Skeletal muscle cell (primary cell): Measurements from ENCODE around the gene PNPLA7.

Experiments
- DNase-seq: peaks from one replicate; pipeline ENCODE4 v3.0.0-alpha.2; 2010; ENCODE audit warnings: low read depth
- H3K4me3 ChIP-seq: 2 replicates; pipeline ENCODE4 v1.5.1; 2011; ENCODE audit warnings: low read depth, mild to moderate bottlenecking, control low read depth, low read length, moderate library complexity

Gene PNPLA7

GRCh38 chr9:137445930-137446431 lies 104.2 kb downstream of the PNPLA7 start:
- DNase-seq = no peak
- no peak overlapping the region for H3K4me3 ChIP-seq

DNA sequence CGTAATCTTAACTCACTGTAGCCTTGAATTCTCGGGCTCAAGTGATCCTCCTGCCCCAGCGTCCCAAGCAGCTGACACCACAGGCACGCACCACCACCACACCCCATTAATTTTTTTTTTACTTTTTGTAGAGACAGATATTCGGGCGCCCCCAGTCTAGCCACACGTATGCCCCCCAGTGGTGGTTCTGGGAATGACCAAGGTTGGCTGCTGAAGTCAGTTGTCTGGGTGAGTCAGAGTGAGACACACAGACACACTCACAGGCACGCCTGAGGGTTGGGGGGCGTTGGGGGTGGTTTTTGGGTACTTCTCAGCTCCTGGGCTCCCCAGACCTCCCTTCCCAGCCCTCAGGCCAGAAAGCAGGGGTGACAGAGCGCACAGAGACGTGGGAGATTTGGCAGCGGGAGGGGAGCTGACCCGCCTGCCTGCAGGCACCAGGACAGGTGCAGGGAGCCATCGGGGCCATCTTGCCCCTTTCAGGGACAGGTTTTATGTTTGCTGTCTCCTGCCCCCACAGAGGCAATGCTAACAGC lies 104.9 kb downstream of the PNPLA7 start:
- DNase-seq = no peak
- no peak overlapping the region for H3K4me3 ChIP-seq

DNA sequence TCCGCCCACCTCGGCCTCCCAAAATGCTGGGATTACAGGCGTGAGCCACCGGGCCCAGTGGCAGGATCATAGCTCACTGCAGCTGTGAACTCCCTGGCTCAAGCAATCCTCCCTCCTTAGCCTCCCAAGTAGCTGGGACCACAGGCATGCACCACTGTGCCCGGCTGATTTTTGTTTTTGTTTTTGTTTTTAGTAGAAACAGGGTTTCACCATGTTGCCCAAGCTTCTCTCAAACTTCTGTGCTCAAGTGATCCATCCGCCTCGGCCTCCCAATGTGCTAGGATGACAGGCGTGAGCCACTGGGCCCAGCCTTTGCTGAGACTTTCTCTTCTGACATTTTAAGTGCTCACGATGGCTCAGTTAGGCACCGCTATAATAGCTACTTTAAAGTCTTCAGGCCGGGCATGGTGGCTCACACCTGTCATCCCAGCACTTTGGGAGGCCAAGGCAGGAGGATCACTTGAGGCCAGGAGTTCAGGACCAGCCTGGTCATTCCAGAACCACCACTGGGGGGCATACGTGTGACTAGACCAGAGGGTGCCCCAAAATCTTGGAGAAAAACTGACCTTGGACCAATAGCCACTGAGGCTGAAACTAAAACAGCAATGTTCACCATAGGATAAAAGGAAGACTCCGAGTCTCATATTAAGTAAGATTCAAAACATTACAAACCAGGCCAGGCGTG lies 106.0 kb downstream of the PNPLA7 start:
- no peak overlapping the region for H3K4me3 ChIP-seq
- DNase-seq = no peak

DNA sequence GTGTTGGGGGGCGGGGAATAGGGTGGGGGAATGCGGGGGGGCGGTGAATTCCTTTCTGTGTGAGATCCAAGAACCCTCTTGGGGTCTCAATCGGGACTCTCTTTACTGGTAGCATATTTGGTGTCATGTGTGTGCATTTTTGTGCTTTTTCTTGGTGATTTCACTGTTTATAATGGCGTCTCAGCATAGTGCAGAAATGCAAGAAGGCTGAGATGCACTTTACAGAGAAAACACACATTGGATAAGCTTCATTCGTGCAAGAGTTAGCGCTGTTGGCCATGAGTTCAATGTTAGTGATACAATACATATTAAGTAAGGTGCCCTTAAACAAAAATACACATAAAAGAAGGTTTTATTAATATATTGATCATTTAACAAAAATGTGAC lies 108.3 kb downstream of the PNPLA7 start:
- H3K4me3 ChIP-seq = no peak overlapping the region

GRCh38 chr9:137441289-137441934 lies 108.8 kb downstream of the PNPLA7 start, which contains the start of gene ENTPD8:
Gene ENTPD8, minus strand, starts transcription at chr9:137441357. Its CDS starts 3,072 bp downstream, at chr9:137438285.
- H3K4me3 ChIP-seq = peak within 1 kb of the TSS; percentile 34
- no peak for DNase-seq

More for the DNA sequence above, 108.3 kb downstream of the PNPLA7 start:
- no peak for DNase-seq

DNA sequence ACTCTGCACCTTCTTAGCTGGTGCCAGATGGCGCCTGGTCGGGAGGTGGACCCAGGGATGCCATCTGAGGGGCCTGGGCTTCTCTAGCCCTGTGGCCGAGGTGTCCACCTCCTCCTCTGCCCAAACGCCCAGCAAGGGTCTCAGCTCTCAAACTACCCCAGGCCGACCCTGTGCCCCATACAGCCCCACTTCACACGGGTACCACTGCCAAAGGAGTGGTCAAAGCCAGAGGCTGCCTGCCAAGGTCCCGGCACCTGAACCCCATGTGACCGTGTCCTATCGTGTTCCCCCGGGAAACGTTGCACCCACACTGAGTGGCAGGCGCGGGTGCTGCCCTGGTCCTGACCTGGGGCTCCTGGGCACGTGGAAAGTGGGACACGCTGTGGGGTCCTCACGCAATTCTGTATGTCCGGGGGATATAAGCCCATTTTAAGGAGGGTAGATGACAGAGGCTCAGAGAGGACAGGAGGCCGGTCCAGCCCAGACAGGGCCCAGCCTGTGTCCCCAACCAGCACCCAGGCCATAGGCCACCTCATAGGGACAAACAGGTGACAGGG lies 111.0 kb downstream of the PNPLA7 start:
- H3K4me3 ChIP-seq = no peak overlapping the region
- no peak for DNase-seq

GRCh38 chr9:137438591-137439157 lies 111.5 kb downstream of the PNPLA7 start:
- no peak for DNase-seq
- no peak overlapping the region for H3K4me3 ChIP-seq

DNA sequence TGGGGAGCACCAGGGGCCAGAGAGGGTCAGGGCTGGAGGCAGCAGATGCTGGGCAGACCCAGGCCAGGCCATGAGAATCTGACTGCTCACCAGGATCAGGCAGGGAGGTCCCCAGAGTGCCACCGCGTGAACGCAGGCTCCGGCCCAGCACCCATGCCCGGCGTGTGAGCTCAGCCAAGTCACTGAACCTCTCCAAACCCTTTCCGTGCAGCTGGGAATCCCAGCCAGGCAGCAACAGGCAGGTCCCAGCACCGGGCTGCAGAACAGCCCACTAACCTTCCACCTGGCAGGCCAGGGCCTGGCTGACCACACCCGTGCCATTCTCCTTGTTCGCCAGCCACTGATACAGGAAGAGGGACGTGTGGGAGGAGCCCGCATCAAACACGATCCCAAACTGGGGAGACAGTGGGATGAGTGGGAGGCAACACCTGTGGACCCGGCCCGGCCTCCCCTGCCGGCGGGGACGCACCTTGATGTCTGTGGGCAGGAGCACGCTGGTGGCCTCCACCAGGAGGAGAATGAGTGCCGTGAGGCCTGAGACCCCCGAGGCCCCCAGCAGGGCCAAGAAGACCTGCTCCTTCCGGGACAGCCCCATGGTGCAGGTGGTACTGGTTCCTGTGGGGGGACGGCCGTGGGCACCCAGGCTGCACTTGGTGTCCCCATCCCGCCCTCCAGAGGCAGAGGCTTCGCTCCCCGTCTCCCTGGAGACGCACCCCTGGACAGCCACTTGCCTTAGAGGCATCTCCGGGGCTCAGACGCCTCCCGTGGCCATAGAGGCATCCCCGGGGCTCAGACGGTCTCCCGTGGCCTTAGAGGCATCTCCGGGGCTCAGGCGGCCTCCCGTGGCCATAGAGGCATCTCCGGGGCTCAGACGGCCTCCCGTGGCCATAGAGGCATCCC lies 112.3 kb downstream of the PNPLA7 start:
- H3K4me3 ChIP-seq = no peak overlapping the region

DNA sequence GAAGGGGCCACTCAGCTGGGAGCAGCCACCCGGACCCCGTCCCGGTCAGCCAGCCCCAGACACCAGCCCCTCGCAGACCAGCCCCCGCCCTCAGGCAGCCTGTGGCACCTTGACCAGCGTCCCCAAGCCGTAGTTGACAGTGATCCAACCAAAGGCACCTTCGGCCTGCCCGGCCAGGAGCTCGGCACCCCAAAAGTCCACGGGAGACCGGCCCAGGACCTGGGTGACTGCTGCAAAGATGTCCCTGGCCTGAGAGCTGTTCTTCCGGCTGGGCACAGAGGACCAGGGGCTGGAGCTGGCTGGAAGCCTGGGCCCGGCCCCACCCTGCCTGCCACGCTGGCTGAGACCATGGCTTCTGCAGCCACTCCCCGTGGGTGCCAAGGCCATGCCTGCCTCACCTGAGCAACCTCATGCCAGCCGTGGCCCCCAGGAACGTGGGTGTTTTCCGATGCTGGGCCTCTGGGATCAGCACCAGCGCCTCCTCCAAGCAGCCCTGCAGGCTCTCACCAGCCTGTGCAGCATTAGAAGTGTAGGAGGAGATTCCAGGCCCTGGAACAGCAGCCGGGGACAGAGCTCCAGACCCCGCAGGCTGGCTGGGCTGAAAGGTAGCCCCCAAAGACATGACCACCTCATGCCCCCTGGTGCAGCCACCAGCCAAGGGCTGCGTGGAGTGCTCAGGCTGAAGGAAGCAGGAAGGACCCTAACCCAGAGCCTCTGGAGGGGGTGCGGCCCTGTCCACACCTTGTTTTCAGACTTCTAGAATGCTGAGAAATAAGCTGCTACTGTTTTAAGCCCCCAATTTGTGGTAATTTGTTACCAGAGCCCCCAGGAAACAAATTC lies 113.2 kb downstream of the PNPLA7 start:
- DNase-seq = no peak
- H3K4me3 ChIP-seq = no peak overlapping the region

More for the DNA sequence above, 112.3 kb downstream of the PNPLA7 start:
- no peak for DNase-seq

DNA sequence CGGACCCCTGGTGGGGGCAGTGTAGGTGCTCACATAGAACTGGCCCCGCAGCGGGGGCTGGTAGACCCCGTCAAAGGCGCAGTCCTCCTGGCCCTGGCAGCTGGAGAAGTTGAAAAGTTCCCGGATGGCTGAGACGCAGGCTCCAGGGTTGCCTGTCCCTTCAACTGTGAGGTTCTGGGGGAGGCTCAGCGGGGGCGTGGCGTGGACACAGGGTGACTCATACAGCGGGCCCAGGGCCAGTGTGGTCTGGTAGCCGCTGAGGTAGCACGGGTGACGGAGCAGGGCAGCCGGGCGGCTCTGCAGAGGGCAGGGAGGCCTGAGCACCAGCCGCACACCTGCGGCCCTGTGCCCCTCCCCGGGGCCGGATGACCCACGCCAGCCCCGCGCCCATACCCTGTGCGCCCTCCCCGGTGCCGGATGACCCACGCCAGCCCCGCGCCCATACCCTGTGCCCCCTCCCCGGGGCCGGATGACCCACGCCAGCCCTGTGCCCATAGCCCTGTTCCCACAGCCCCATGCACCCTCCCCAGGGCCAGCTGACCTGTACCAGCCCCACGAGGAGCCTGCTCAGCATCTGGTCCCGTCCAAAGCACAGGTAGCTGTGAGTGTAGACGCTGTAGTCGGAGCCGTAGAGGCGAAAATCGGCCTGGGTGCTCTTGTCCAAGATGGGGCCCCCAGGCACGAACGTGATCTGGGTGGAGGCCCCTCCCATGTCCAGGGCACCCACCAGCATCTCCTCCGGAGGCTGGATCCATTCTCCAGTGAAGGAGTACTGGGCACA lies 114.0 kb downstream of the PNPLA7 start:
- no peak overlapping the region for H3K4me3 ChIP-seq
- DNase-seq = peak; percentile 13

DNA sequence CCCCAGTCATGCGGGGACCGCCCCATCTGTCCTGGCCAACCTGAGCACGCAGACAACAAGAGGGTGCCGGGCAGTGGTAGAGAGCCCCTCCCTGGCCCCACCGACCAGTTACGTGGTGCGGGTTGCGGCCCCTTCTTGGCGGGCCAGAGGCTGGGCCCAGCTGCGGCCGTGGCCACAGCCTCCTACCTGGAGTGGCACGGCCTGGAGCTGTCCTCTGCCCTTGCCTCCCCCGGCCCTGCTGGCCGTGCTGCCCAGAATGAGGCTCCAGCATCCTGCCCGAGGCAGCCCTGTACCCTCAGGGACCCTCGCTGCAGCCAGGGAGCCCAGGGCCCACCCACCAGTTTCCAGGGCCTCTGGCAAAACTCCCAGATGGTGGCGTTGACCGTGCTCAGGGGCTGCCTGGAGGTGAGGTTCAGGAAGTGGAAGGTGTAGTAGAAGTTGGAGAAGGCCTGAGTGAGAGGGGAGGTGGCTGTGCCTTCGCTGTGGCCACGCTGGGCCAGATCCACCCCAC lies 114.8 kb downstream of the PNPLA7 start:
- H3K4me3 ChIP-seq = no peak overlapping the region
- no peak for DNase-seq

- no peak for DNase-seq
Measured at GRCh38 chr9:137434498-137435380, 115.5 kb downstream of the PNPLA7 start.

GRCh38 chr9:137433916-137434431 lies 116.2 kb downstream of the PNPLA7 start:
- no peak for DNase-seq
- H3K4me3 ChIP-seq = no peak overlapping the region

More at GRCh38 chr9:137434498-137435380, 115.5 kb downstream of the PNPLA7 start:
- no peak overlapping the region for H3K4me3 ChIP-seq

DNA sequence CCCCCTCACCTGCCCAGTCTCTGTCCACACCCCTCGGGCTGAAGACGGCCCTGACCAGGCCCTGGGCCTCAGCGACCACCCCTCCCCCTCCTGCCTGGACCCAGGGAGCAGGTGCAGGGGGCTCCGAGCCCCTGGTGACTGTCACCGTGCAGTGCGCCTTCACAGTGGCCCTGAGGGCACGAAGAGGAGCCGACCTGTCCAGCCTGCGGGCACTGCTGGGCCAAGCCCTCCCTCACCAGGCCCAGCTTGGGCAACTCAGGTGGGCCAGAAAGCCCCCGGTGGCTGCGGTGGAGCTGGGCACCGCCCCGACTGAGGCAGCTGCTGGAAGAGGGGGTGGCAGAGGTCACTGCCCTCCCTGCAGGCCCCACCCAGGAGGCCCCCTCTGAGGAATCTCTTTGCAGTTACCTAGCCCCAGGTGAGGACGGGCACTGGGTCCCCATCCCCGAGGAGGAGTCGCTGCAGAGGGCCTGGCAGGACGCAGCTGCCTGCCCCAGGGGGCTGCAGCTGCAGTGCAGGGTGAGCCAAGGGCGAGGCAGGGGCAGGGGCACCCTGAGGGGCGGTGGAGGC lies 116.8 kb downstream of the PNPLA7 start:
- DNase-seq = no peak

DNA sequence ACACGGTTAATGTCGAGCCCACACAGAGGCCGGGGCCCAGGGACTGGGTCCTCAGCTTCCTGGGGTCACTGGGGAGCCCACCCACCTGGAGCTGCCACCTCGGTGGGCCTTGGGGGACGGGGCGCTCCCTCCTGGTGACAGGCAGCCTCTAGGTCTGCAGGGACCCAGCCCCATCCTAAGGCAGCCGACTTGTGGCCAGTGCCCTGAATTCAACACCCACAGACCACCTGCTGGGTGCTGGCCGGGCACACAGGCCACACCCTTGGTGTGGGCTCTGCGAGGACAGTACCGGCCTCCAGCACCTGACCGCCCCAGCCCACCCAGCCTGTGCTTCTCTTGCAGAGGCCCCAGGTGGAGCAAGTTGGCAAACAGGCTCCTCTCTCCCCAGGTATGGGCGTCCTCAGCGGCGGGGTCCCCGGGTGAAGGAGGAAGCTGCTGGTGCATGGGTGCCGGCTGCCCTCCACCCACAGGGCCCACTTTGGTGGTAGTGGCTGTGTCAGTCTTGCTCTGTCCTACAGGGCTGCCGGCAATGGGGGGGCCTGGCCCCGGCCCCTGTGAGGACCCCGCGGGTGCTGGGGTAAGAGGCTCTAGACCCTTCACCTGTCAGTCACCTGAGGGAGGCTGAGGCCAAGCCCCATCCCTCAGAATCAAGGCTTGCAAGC lies 117.4 kb downstream of the PNPLA7 start:
- no peak overlapping the region for H3K4me3 ChIP-seq

More for the DNA sequence above, 116.8 kb downstream of the PNPLA7 start:
- no peak overlapping the region for H3K4me3 ChIP-seq

More for the DNA sequence above, 117.4 kb downstream of the PNPLA7 start:
- no peak for DNase-seq
